Measurements from ENCODE around the gene CTSE. TPM values are rescaled to one million over a fixed set of nuclear protein-coding genes. Genes with fewer than 3 reads are reported as not detected.

CTSE gene
- total and polyA plus RNA-seq, 4 donors, result 0.26 to 18.9 (median 0.69) TPM; not detected in 1

DNA sequence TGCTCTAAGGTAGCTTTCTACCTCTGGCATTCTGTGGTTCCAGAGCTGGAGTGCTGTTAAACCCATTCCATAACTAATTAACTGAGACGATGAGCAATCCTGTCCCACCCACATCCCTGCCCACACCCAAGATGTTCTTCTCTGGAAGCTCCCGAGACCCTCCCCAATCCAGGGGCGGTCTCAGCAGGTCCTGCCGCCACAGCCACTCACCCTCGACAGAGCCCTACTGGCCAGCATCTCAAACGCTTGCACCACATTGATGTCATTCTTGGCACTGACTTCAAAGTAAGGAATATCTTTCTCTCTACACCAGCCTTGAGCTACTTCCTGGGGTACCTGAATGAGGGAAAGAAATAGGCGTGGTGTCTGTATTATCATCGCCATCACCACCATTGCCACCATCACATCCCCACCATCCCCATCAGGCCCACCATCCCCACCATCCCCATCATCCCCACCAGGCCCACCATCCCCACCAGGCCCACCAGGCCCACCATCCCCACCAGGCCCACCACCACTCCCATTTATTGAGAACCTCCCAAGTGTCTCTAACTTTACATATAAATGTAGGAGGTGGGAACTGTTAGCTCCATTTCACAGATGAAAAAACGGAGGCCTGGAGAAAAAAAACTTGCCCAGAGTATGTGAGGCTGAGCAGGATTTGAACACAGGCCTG lies 38.2 kb downstream of the CTSE start:
- intact Hi-C loops (cut with DNase I), result no loop called here

GRCh38 chr1:205983925-205984725 lies 39.6 kb downstream of the CTSE start:
- no peaks in the 10 kb centered on the region for H3K9me3 ChIP-seq (ENCODE audit: control insufficient read depth, low read length)
- intact Hi-C loops (cut with DNase I), result loop anchor here (1.0 to 5.0 kb wide), 3 partner anchors 122 to 172 kb away; partner anchors contain the start of gene SLC41A1 (in 1 of the 2)
- H3K36me3 ChIP-seq (ENCODE audit: control insufficient read depth in 1 of 2, insufficient read depth in 2 of 2, low read length in 1 of 2), result no peaks in the 10 kb centered on the region
- H3K27me3 ChIP-seq (ENCODE audit: control insufficient read depth in 1 of 2, insufficient read depth in 2 of 2, low read length in 1 of 2), result no peaks in the 10 kb centered on the region
- H3K4me3 ChIP-seq (ENCODE audit: low read length in 2 of 2), result no peak overlapping the region
- DNase-seq (peak; percentile 81 to 83), ATAC-seq (ENCODE audit: low FRiP score) (peak; percentile 60)
- no peak overlapping the region for H3K27ac ChIP-seq (ENCODE audit: low read depth in 1 of 2, low read length in 2 of 2)
- no peaks in the 10 kb centered on the region for H3K4me1 ChIP-seq (ENCODE audit: control insufficient read depth in 1 of 2, insufficient read depth in 2 of 2, low read length in 2 of 2)
- 63 to 69% methylated on average over 13 to 14 of the region's 14 CpGs for WGBS, 2 donors

More for the DNA sequence above, 38.2 kb downstream of the CTSE start:
- DNase-seq (no peak), ATAC-seq (ENCODE audit: low FRiP score) (no peak)
- 77 to 84% methylated on average over 9 of the region's 9 CpGs for WGBS, 2 donors
- H3K27ac ChIP-seq (ENCODE audit: low read depth in 1 of 2, low read length in 2 of 2), result no peak overlapping the region
- no peaks in the 10 kb centered on the region for H3K36me3 ChIP-seq (ENCODE audit: control insufficient read depth in 1 of 2, insufficient read depth in 2 of 2, low read length in 1 of 2)
- H3K4me3 ChIP-seq (ENCODE audit: low read length in 2 of 2), result no peak overlapping the region
- H3K4me1 ChIP-seq (ENCODE audit: control insufficient read depth in 1 of 2, insufficient read depth in 2 of 2, low read length in 2 of 2), result no peaks in the 10 kb centered on the region
- no peaks in the 10 kb centered on the region for H3K27me3 ChIP-seq (ENCODE audit: control insufficient read depth in 1 of 2, insufficient read depth in 2 of 2, low read length in 1 of 2)
- no peaks in the 10 kb centered on the region for H3K9me3 ChIP-seq (ENCODE audit: control insufficient read depth, low read length)

DNA sequence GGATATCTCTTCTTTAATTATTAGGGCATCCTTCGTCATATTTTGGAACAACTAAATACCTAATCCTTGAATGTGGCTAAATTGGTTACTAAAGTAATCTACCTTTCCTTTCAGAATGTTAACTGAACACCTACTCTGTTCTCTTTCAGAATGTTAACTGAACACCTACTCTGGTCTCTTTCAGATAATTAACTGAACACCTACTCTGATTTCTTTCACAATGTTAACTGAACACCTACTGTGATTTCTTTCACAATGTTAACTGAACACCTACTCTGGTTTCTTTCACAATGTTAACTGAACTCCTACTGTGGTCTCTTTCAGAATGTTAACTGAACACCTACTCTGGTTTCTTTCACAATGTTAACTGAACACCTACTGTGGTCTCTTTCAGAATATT lies 42.4 kb downstream of the CTSE start:
- H3K9me3 ChIP-seq (ENCODE audit: control insufficient read depth, low read length), result no peaks in the 10 kb centered on the region
- intact Hi-C loops (cut with DNase I), result loop anchor here (5.0 kb wide), 2 partner anchors 126 to 169 kb away; partner anchors contain the start of gene SLC41A1 (in 1 of the 2)
- no peak for DNase-seq
- WGBS, 2 donors, result 92 to 99% methylated on average over 1 of the region's 1 CpG
- no peak overlapping the region for H3K27ac ChIP-seq (ENCODE audit: low read depth in 1 of 2, low read length in 2 of 2)
- no peak overlapping the region for H3K4me3 ChIP-seq (ENCODE audit: low read length in 2 of 2)
- no peak for ATAC-seq (ENCODE audit: low FRiP score)
- no peaks in the 10 kb centered on the region for H3K4me1 ChIP-seq (ENCODE audit: control insufficient read depth in 1 of 2, insufficient read depth in 2 of 2, low read length in 2 of 2)
- no peaks in the 10 kb centered on the region for H3K36me3 ChIP-seq (ENCODE audit: control insufficient read depth in 1 of 2, insufficient read depth in 2 of 2, low read length in 1 of 2)
- no peaks in the 10 kb centered on the region for H3K27me3 ChIP-seq (ENCODE audit: control insufficient read depth in 1 of 2, insufficient read depth in 2 of 2, low read length in 1 of 2)

- H3K27ac ChIP-seq (ENCODE audit: low read depth in 1 of 2, low read length in 2 of 2), result no peak overlapping the region
- ATAC-seq (ENCODE audit: low FRiP score) (no peak), DNase-seq (peak in 1 of 2 donors; percentile 7)
- H3K4me1 ChIP-seq (ENCODE audit: control insufficient read depth in 1 of 2, insufficient read depth in 2 of 2, low read length in 2 of 2), result no peaks in the 10 kb centered on the region
- no peaks in the 10 kb centered on the region for H3K36me3 ChIP-seq (ENCODE audit: control insufficient read depth in 1 of 2, insufficient read depth in 2 of 2, low read length in 1 of 2)
- H3K9me3 ChIP-seq (ENCODE audit: control insufficient read depth, low read length), result no peaks in the 10 kb centered on the region
- H3K4me3 ChIP-seq (ENCODE audit: low read length in 2 of 2), result no peak overlapping the region
- 63 to 74% methylated on average over 3 of the region's 3 CpGs for WGBS, 2 donors
- intact Hi-C loops (cut with DNase I), result loop anchor here (5.0 kb wide), 2 partner anchors 127 to 168 kb away; partner anchors contain the start of gene SLC41A1 (in 1 of the 2)
- no peaks in the 10 kb centered on the region for H3K27me3 ChIP-seq (ENCODE audit: control insufficient read depth in 1 of 2, insufficient read depth in 2 of 2, low read length in 1 of 2)
Measured at GRCh38 chr1:205980237-205980870, 43.3 kb downstream of the CTSE start.

- Histone ChIP-seq H3K27ac (ENCODE audit: low read depth in 1 of 2, low read length in 2 of 2) (no peak overlapping the region), H3K27me3 (ENCODE audit: control insufficient read depth in 1 of 2, insufficient read depth in 2 of 2, low read length in 1 of 2) (no peaks in the 10 kb centered on the region), H3K36me3 (ENCODE audit: control insufficient read depth in 1 of 2, insufficient read depth in 2 of 2, low read length in 1 of 2) (no peaks in the 10 kb centered on the region), H3K9me3 (ENCODE audit: control insufficient read depth, low read length) (no peaks in the 10 kb centered on the region), H3K4me1 (ENCODE audit: control insufficient read depth in 1 of 2, insufficient read depth in 2 of 2, low read length in 2 of 2) (no peaks in the 10 kb centered on the region), H3K4me3 (ENCODE audit: low read length in 2 of 2) (no peak overlapping the region)
- no peak for DNase-seq
- 73 to 79% methylated on average over 6 of the region's 6 CpGs for WGBS, 2 donors
- intact Hi-C loops (cut with DNase I), result loop anchor here (2.0 to 10.0 kb wide), 4 partner anchors 42 to 317 kb away; no protein-coding TSS in a partner anchor
- no peak for ATAC-seq (ENCODE audit: low FRiP score)
Measured at GRCh38 chr1:205979301-205979700, 44.4 kb downstream of the CTSE start.

DNA sequence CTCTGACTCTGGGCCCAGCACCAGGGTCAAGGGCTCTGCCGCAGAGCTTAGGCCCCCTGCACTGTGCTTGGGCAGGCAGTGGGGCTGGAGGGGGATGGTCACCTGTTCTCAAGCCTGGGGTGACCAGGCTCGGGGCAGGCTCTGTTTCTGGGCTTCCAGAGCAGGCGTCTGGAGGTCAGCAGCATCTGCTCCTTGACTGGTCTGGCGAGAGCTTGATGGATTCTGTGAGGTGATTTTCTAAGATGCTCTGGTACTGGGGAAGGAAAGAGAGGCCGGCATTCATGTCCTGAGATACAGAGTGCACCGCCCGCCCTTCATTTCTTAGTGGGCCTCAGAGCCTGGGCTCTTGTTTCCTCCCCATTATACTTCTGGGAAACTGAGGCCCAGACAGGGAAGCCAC lies 45.0 kb downstream of the CTSE start:
- H3K27me3 ChIP-seq (ENCODE audit: control insufficient read depth in 1 of 2, insufficient read depth in 2 of 2, low read length in 1 of 2), result no peaks in the 10 kb centered on the region
- H3K27ac ChIP-seq (ENCODE audit: low read depth in 1 of 2, low read length in 2 of 2), result no peak overlapping the region
- WGBS, 2 donors, result 84 to 87% methylated on average over 7 of the region's 7 CpGs
- no peak for ATAC-seq (ENCODE audit: low FRiP score)
- no peaks in the 10 kb centered on the region for H3K36me3 ChIP-seq (ENCODE audit: control insufficient read depth in 1 of 2, insufficient read depth in 2 of 2, low read length in 1 of 2)
- DNase-seq, result no peak
- H3K4me3 ChIP-seq (ENCODE audit: low read length in 2 of 2), result no peak overlapping the region
- H3K4me1 ChIP-seq (ENCODE audit: control insufficient read depth in 1 of 2, insufficient read depth in 2 of 2, low read length in 2 of 2), result no peaks in the 10 kb centered on the region
- H3K9me3 ChIP-seq (ENCODE audit: control insufficient read depth, low read length), result no peaks in the 10 kb centered on the region
- intact Hi-C loops (cut with DNase I), result loop anchor here (2.0 to 10.0 kb wide), 4 partner anchors 41 to 316 kb away; no protein-coding TSS in a partner anchor

GRCh38 chr1:205977402-205978014 lies 46.2 kb downstream of the CTSE start:
- intact Hi-C loops (cut with DNase I), result loop anchor here (1.0 to 10.0 kb wide), 6 partner anchors 40 to 315 kb away; no protein-coding TSS in a partner anchor
- ATAC-seq (ENCODE audit: low FRiP score), result peak; percentile 87
- 96 to 98% methylated on average over 2 of the region's 2 CpGs for WGBS, 2 donors
- Histone ChIP-seq H3K4me1 (ENCODE audit: control insufficient read depth in 1 of 2, insufficient read depth in 2 of 2, low read length in 2 of 2) (no peaks in the 10 kb centered on the region), H3K36me3 (ENCODE audit: control insufficient read depth in 1 of 2, insufficient read depth in 2 of 2, low read length in 1 of 2) (no peaks in the 10 kb centered on the region), H3K27ac (ENCODE audit: low read depth in 1 of 2, low read length in 2 of 2) (no peak overlapping the region), H3K9me3 (ENCODE audit: control insufficient read depth, low read length) (no peaks in the 10 kb centered on the region), H3K27me3 (ENCODE audit: control insufficient read depth in 1 of 2, insufficient read depth in 2 of 2, low read length in 1 of 2) (no peaks in the 10 kb centered on the region), H3K4me3 (ENCODE audit: low read length in 2 of 2) (no peak overlapping the region)
- DNase-seq, result peak; percentile 83 to 93

DNA sequence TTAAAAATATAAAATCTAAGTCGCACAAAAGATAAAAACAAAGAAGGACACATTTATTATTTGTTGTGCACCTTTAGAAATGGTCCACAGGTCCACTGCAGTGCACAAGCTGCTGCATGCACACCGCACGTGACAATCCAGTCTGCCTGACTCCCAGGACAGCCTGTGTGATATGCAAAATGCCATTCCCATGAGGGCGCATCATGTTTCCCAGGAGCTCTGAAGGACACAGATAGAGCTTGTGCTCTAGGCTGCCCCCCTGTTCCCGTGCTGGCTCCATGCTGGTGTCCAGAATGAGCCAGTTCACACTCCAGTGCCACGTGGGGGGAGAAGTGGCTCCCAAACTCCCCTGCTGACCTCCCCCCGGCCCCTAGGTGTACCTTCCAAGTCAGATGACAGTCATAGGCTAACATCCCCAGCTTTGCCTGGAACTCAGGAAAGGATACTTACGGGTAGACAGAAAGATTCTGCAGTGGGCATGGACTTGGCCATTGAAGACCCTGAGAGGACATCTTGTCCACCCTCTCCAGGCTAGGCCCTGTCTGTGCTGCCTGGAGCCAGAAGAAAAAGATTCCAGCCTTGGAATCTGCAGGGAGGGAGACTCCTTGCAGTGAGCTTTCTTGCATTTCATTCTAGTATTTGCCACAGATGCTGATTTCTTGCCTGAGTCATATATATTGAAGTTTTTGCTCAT lies 46.8 kb downstream of the CTSE start:
- DNase-seq (no peak), ATAC-seq (ENCODE audit: low FRiP score) (no peak)

More for the DNA sequence above, 46.8 kb downstream of the CTSE start:
- Histone ChIP-seq H3K27me3 (ENCODE audit: control insufficient read depth in 1 of 2, insufficient read depth in 2 of 2, low read length in 1 of 2) (no peaks in the 10 kb centered on the region), H3K36me3 (ENCODE audit: control insufficient read depth in 1 of 2, insufficient read depth in 2 of 2, low read length in 1 of 2) (no peaks in the 10 kb centered on the region), H3K4me1 (ENCODE audit: control insufficient read depth in 1 of 2, insufficient read depth in 2 of 2, low read length in 2 of 2) (no peaks in the 10 kb centered on the region), H3K9me3 (ENCODE audit: control insufficient read depth, low read length) (no peaks in the 10 kb centered on the region), H3K4me3 (ENCODE audit: low read length in 2 of 2) (no peak overlapping the region), H3K27ac (ENCODE audit: low read depth in 1 of 2, low read length in 2 of 2) (no peak overlapping the region)
- WGBS, 2 donors, result 51 to 57% methylated on average over 8 of the region's 8 CpGs
- intact Hi-C loops (cut with DNase I), result loop anchor here (1.0 to 10.0 kb wide), 5 partner anchors 40 to 315 kb away; no protein-coding TSS in a partner anchor
